SK-N-SH (cell line): ENCODE measurements around the gene GFI1B. TPM values are rescaled to one million over a fixed set of nuclear protein-coding genes. Genes with fewer than 3 reads are reported as not detected.

Source experiments
- CTCF ChIA-PET: fragments of 300-600, 350-600 bp; formaldehyde crosslinking; extraction: SDS; loops from one replicate; lab custom pipeline; 2021; lab: Yijun Ruan, JAX
- POLR2A ChIA-PET: fragments of 350-600 bp; sonication (Branson Sonifier 250); formaldehyde crosslinking; extraction: SDS; loops from one replicate; lab custom pipeline; 2020; ENCODE audit warnings: antibody characterized with exemption, inconsistent platforms; lab: Yijun Ruan, JAX
- DNase-seq: peaks from one replicate; pipeline ENCODE4 v3.0.0; 2012
- H2AFZ ChIP-seq: fragments of 200-600 bp; sonication (generic); 2 replicates; pipeline ENCODE4 v1.8.1; 2016; ENCODE audit warnings: antibody characterized with exemption, mild to moderate bottlenecking, low read depth
- H3F3A ChIP-seq: fragments of 200-600 bp; sonication (generic); replicated peaks from 2 replicates; pipeline ENCODE3; 2016; ENCODE audit warnings: antibody characterized with exemption, mild to moderate bottlenecking; ENCODE audit not compliant: insufficient read depth
- H3K27ac ChIP-seq, 2 experiments: fragments of 200-500 bp in 1 of 2; fragments of 200-600 bp in 1 of 2; sonication (Bioruptor generic) in 1 of 2; sonication (generic), shearing (Covaris generic) in 1 of 2; 2 replicates each; pipeline versions ENCODE4 v1.5.1 to v1.6.1; 2014 to 2016; ENCODE audit warnings: low read depth in 2 of 2, inconsistent platforms in 1 of 2, low read length in 1 of 2, mild to moderate bottlenecking in 1 of 2, mixed read lengths in 1 of 2
- H3K27me3 ChIP-seq: fragments of 200-600 bp; sonication (generic), shearing (Covaris generic); 2 replicates; pipeline ENCODE4 v1.6.1; 2016; ENCODE audit warnings: mixed run types; ENCODE audit not compliant: insufficient read depth
- H3K36me3 ChIP-seq, 2 experiments: fragments of 200-500 bp in 1 of 2; fragments of 200-600 bp in 1 of 2; sonication (Bioruptor generic) in 1 of 2; sonication (generic) in 1 of 2; replicated peaks in 1 of 2; 2 replicates each; pipeline versions ENCODE3 to v1.5.1; 2014 to 2016; ENCODE audit warnings: low read length in 1 of 2, mild to moderate bottlenecking in 1 of 2; ENCODE audit not compliant: insufficient read depth in 2 of 2, control insufficient read depth in 1 of 2
- H3K4me1 ChIP-seq, 2 experiments: fragments of 200-500 bp in 1 of 2; fragments of 200-600 bp in 1 of 2; sonication (Bioruptor generic) in 1 of 2; sonication (generic), shearing (Covaris generic) in 1 of 2; 2 replicates each; pipeline versions ENCODE4 v1.5.1 to v1.6.1; 2014 to 2016; ENCODE audit warnings: low read depth in 1 of 2, low read length in 1 of 2, mixed run types in 1 of 2; ENCODE audit not compliant: insufficient read depth in 2 of 2, control insufficient read depth in 1 of 2
- H3K4me2 ChIP-seq: fragments of 200-600 bp; sonication (generic), shearing (Covaris generic); 2 replicates; pipeline ENCODE4 v1.6.1; 2017; ENCODE audit warnings: mixed run types
- H3K4me3 ChIP-seq, 2 experiments: fragments of 200-500 bp in 1 of 2; fragments of 200-600 bp in 1 of 2; sonication (Bioruptor generic) in 1 of 2; sonication (generic), shearing (Covaris generic) in 1 of 2; 2 replicates each; pipeline versions ENCODE4 v1.5.1 to v1.8.1; 2014 to 2016; ENCODE audit warnings: low read depth in 2 of 2, inconsistent platforms in 1 of 2, low read length in 1 of 2, mild to moderate bottlenecking in 1 of 2, mixed read lengths in 1 of 2, moderate library complexity in 1 of 2
- H3K79me2 ChIP-seq: fragments of 200-600 bp; sonication (generic); 2 replicates; pipeline ENCODE4 v1.8.1; 2017; ENCODE audit warnings: mild to moderate bottlenecking; ENCODE audit not compliant: insufficient read depth
- H3K9ac ChIP-seq: fragments of 200-600 bp; sonication (generic); 2 replicates; pipeline ENCODE4 v1.6.1; 2017; ENCODE audit warnings: mixed run types
- H3K9me2 ChIP-seq: fragments of 200-600 bp; sonication (generic); 2 replicates; pipeline ENCODE4 v1.6.1; 2017; ENCODE audit warnings: mixed run types
- H3K9me3 ChIP-seq: fragments of 200-600 bp; sonication (generic); 2 replicates; pipeline ENCODE4 v1.6.1; 2017; ENCODE audit warnings: mixed run types, mild to moderate bottlenecking, moderate library complexity
- H4K20me1 ChIP-seq: fragments of 200-600 bp; sonication (generic); 2 replicates; pipeline ENCODE4 v1.6.1; 2017; ENCODE audit warnings: mild to moderate bottlenecking, mixed run types; ENCODE audit not compliant: insufficient read depth
- CTCF ChIP-seq: fragments of 200-600 bp; sonication (generic); IDR thresholded peaks from 2 replicates; pipeline ENCODE4 v1.6.1; 2017; ENCODE audit warnings: antibody characterized with exemption, mild to moderate bottlenecking, moderate library complexity
- ELF1 ChIP-seq: IDR thresholded peaks from 2 replicates; pipeline ENCODE4 v1.4.0; 2012
- FOXM1 ChIP-seq: IDR thresholded peaks from 2 replicates; pipeline ENCODE4 v1.4.0; 2012; ENCODE audit warnings: low read depth, mild to moderate bottlenecking
- GABPA ChIP-seq: IDR thresholded peaks from 2 replicates; pipeline ENCODE4 v1.4.0; 2012; ENCODE audit warnings: low read depth, mild to moderate bottlenecking
- GATA2 ChIP-seq: sonication (generic); formaldehyde crosslinking; IDR thresholded peaks from 2 replicates; pipeline ENCODE4 v1.5.0; 2020; ENCODE audit warnings: mild to moderate bottlenecking, missing genetic modification reagents
- IRF3 ChIP-seq: fragments of 150-350 bp; IDR thresholded peaks from 2 replicates; pipeline ENCODE4 v1.6.1; 2016; ENCODE audit warnings: mild to moderate bottlenecking, low read depth, low read length
- JUND ChIP-seq: IDR thresholded peaks from 2 replicates; pipeline ENCODE4 v1.4.0; 2012
- NRF1 ChIP-seq: IDR thresholded peaks from 2 replicates; pipeline ENCODE4 v1.6.1; 2012; ENCODE audit warnings: low read depth, mild to moderate bottlenecking, low read length
- RAD21 ChIP-seq: IDR thresholded peaks from 2 replicates; pipeline ENCODE4 v1.6.1; 2012; ENCODE audit warnings: mild to moderate bottlenecking, low read length
- RCOR1 ChIP-seq: fragments of 150-350 bp; IDR thresholded peaks from 2 replicates; pipeline ENCODE4 v1.6.1; 2017; ENCODE audit warnings: antibody characterized with exemption, low read length
- RFX5 ChIP-seq: IDR thresholded peaks from 2 replicates; pipeline ENCODE4 v1.6.1; 2012; ENCODE audit warnings: mild to moderate bottlenecking, improper control_type of control experiment, low read length
- TCF12 ChIP-seq: IDR thresholded peaks from 2 replicates; pipeline ENCODE4 v1.4.0; 2012
- YY1 ChIP-seq: IDR thresholded peaks from 2 replicates; pipeline ENCODE4 v1.4.0; 2012; ENCODE audit warnings: low read depth, mild to moderate bottlenecking
- WGBS: methylation state at CpG from one replicate; pipeline ENCODE4 v1.1.6; 2017; ENCODE audit warnings: low lambda C conversion rate; 5-methylcytosine and 5-hydroxymethylcytosine counted together
- polyA plus RNA-seq, 3 experiments: library from polyadenylated mRNA; depleted of rRNA; stranded (reverse); fragments of >200 nt; gene quantifications; 2 replicates each; pipeline ENCODE4 v1.2.3, GENCODE V29; 2012
- TF ChIP-seq, protein P1 (sequence below): IDR thresholded peaks from 2 replicates; pipeline ENCODE4; 2012
- TF ChIP-seq, protein P2 (sequence below): IDR thresholded peaks from 2 replicates; pipeline ENCODE4 v1.4.0; 2012; ENCODE audit warnings: low read depth, borderline replicate concordance
- TF ChIP-seq, protein P3 (sequence below): fragments of 150-350 bp; IDR thresholded peaks from 2 replicates; pipeline ENCODE4 v1.6.1; 2017; ENCODE audit warnings: antibody characterized with exemption, low read length, low read depth, borderline replicate concordance

Gene GFI1B
- polyA plus RNA-seq, 1 of the 3 experiments (the other 2 are of a cell fraction) = not detected

DNA sequence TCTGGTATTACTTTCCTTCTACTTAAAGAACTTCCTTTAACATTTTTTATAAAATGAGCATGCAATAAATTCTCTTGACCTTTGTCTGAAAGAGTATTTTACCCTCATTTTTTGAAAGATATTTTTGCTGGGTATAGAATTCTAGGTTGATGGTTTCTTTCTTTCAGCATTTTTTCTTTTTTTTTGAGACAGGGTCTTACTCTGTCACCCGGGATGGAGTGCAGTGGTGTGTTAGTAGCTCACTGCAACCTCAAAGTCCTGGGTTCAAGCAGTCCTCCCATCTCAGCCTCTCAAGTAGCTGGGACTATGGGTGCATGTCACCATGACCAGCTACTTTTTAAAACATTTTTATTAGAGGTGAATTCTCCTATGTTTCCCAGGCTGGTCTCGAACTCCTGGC, 23.4 kb upstream of the GFI1B start:
- Histone ChIP-seq H3K4me1 (no peaks in the 10 kb centered on the region), H3F3A (no peaks in the 10 kb centered on the region), H3K9me3 (no peaks in the 10 kb centered on the region), H4K20me1 (no peaks in the 10 kb centered on the region), H3K4me2 (no peak overlapping the region), H3K9ac (no peak overlapping the region), H3K79me2 (no peaks in the 10 kb centered on the region), H3K36me3 (no peaks in the 10 kb centered on the region), H3K4me3 (no peak overlapping the region), H3K27me3 (no peaks in the 10 kb centered on the region), H3K9me2 (no peaks in the 10 kb centered on the region), H3K27ac (no peak overlapping the region), H2AFZ (no peak overlapping the region)
- DNase-seq = no peak
- CTCF ChIA-PET = interaction anchor here (1.6 kb wide), 1 partner anchor 22 kb away, joined by 6 read pairs; no protein-coding TSS in a partner anchor
- TF ChIP-seq GABPA (no peak), FOXM1 (no peak), IRF3 (no peak), GATA2 (no peak), TCF12 (no peak), ELF1 (no peak), NRF1 (no peak), RAD21 (no peak), YY1 (no peak), JUND (no peak), RFX5 (no peak), CTCF (no peak), RCOR1 (no peak)
- TF ChIP-seq, protein P1, sequence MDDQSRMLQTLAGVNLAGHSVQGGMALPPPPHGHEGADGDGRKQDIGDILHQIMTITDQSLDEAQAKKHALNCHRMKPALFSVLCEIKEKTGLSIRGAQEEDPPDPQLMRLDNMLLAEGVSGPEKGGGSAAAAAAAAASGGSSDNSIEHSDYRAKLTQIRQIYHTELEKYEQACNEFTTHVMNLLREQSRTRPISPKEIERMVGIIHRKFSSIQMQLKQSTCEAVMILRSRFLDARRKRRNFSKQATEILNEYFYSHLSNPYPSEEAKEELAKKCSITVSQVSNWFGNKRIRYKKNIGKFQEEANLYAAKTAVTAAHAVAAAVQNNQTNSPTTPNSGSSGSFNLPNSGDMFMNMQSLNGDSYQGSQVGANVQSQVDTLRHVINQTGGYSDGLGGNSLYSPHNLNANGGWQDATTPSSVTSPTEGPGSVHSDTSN = no peak
- TF ChIP-seq, protein P2, sequence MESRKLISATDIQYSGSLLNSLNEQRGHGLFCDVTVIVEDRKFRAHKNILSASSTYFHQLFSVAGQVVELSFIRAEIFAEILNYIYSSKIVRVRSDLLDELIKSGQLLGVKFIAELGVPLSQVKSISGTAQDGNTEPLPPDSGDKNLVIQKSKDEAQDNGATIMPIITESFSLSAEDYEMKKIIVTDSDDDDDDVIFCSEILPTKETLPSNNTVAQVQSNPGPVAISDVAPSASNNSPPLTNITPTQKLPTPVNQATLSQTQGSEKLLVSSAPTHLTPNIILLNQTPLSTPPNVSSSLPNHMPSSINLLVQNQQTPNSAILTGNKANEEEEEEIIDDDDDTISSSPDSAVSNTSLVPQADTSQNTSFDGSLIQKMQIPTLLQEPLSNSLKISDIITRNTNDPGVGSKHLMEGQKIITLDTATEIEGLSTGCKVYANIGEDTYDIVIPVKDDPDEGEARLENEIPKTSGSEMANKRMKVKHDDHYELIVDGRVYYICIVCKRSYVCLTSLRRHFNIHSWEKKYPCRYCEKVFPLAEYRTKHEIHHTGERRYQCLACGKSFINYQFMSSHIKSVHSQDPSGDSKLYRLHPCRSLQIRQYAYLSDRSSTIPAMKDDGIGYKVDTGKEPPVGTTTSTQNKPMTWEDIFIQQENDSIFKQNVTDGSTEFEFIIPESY = no peak
- TF ChIP-seq, protein P3, sequence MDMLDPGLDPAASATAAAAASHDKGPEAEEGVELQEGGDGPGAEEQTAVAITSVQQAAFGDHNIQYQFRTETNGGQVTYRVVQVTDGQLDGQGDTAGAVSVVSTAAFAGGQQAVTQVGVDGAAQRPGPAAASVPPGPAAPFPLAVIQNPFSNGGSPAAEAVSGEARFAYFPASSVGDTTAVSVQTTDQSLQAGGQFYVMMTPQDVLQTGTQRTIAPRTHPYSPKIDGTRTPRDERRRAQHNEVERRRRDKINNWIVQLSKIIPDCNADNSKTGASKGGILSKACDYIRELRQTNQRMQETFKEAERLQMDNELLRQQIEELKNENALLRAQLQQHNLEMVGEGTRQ = no peak
- 0% methylated on average over 2 of the region's 2 CpGs for WGBS
- POLR2A ChIA-PET = no interaction called here
